HG02798 (cell line): Measurements from ENCODE around the gene ZFR.
A peak's percentile ranks its signal among the peaks of the same experiment; 100 is the strongest.
"Not testable (repeated sequence)": the region's sequence is repeated elsewhere in the genome, so short reads cannot be mapped to it uniquely, and the experiment has no call there.

Source experiments
- ATAC-seq: cut with Tn5 transposase; IDR thresholded peaks from one replicate; pipeline ENCODE4 v1.9.1; 2021; ENCODE audit warnings: mild to moderate bottlenecking; ENCODE audit not compliant: unreplicated experiment, poor library complexity

The ZFR gene

DNA sequence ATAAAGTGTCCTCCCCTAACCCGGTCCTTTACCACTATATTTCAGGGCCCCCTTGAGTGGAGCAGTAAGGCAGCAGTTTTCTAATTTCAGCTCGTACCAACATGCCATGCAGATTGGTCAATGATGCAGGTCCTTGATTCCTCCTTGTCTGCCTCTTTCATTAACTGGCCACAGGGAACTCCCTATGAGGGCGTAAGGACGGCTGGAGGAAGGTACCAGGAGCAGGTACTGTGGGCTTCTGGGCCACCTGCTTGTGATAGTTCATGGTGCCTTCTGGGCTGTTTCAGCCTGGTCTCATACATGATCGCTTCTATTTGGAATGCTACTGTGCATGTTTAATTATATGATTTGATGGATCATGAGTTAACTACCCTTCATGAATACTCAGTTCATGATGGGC is 9.4 kb upstream of the ZFR start:
- no peak for ATAC-seq

DNA sequence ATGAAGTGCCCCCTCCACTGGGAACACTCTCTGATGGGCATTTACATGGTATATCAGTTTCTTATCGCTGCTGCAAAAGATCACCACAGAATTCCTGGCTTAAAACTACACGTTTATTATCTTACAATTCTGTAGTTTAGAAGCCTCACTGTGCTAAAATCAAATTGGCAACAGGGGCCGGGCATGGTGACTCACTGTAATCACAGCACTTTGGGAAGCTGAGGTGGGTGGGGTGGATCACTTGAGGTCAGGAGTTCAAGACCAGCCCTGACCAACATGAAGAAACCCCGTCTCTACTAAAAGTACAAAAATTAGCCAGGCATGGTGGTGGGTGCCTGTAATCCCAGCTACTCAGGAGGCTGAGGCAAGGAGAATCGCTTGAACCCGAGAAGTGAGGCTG is 7.8 kb upstream of the ZFR start:
- not testable (repeated sequence) for ATAC-seq

DNA sequence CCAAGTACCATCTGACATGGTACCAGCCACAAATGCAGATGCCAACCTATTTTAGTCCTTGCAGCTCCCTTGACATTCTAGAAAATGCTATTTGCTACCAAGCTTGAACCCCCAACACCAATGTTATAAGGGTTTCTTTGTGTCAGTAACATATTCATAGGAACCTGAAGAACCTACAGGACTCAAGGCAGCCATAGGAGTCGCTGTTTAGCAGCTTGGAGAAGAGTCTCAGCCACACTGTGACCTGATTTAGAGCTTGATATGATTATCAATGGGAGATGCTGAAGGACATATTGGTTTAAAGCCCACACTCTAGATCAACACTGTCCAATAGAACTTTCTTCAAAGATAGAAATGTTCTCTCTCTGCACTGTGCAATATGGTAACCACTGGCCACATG is 6.4 kb upstream of the ZFR start:
- no peak for ATAC-seq

DNA sequence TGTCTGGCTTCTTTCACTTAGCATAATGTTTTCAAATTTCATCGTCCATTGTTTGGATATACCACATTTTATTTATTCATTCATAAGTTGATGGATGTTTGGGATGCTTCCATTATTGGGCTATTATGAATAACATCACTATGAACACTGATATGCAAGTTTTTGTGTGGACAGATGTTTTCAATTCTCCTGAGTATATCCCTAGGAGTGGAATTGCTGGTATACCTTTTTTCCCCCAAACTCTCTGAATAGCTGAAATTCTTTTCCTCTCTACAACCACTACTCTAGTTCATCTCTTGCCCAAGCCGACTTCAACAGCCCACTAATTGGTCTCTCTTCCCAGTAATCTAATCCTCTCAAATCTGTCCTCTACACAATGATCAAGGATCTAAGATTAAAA is 4.7 kb upstream of the ZFR start:
- ATAC-seq = no peak

DNA sequence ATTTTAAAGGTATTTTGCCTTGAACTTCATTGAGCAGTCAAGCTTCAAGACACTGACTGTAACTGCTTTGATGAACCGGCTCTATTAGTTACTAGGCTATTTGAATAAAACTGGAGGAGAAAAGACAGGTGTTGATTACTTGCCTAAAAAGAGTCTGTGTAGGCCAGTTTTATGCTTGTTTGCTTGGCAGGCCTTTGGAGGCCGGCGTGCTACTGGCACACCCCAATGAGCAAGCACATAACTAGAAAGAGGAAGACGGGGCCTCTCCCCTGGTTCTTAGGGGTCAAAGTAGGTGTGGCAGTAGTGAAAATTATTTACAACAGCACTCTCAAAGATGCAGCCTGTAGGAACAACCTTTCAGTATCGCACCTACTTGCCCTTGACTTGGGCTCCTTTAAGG is 2.1 kb upstream of the ZFR start:
- no peak for ATAC-seq

DNA sequence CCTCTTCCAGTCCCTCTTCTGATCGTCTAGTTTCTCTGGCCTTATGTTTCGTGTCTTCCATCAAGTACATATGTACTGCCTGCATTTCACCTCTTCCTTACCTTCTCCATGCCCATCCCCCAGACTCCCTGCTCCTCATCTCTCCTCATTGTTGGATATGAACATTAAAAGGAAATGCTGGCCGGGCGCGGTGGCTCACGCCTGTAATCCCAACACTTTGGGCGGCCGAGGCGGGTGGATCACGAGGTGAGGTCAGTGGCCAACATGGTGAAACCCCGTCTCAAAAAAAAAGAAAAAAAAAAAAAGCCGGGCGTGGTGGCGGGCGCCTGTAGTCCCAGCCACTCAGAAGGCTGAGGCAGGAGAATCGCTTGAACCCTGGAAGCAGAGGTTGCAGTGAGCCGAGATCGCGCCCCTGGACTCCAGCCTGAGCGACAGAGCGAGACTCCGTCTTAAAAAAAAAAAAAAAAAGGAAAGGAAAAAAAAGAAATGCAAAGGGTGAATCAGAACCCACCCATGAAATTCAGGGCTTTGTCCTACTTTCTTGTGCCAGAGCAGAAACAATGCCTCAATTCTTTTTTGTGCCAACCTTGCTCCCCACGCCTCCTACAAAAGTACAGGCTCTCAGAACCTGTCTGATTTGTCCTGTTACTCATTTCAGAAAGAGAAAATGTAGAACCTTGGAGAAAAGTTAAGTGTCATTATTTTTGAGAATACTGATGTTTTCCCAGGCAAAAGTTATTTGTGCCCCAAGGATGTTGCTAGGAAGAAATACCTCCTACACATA is 1.5 kb upstream of the ZFR start:
- ATAC-seq = no peak

DNA sequence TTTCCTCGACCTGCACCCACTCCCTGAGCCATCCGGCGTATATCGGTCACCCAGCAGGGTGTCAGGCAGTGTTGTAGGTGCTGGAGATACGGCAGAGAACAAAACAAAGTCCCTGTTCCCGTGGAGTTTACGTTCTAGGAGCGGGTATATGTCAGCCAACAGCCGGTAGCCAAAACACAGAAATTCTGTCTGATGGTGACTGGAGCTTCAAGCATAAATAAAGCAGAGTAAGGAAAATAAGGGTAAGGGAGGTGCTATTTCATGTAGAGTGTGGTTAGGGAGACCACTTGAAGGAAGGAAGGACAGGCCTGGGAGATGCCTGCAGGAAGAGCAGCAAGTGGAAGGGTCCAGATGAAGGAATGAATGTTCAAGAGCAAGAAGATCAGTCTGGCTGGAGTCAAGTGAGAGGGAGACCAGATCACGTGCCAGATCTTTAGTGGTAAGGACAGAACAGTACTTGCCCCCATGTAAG is 783 bp upstream of the ZFR start:
- no peak for ATAC-seq

DNA sequence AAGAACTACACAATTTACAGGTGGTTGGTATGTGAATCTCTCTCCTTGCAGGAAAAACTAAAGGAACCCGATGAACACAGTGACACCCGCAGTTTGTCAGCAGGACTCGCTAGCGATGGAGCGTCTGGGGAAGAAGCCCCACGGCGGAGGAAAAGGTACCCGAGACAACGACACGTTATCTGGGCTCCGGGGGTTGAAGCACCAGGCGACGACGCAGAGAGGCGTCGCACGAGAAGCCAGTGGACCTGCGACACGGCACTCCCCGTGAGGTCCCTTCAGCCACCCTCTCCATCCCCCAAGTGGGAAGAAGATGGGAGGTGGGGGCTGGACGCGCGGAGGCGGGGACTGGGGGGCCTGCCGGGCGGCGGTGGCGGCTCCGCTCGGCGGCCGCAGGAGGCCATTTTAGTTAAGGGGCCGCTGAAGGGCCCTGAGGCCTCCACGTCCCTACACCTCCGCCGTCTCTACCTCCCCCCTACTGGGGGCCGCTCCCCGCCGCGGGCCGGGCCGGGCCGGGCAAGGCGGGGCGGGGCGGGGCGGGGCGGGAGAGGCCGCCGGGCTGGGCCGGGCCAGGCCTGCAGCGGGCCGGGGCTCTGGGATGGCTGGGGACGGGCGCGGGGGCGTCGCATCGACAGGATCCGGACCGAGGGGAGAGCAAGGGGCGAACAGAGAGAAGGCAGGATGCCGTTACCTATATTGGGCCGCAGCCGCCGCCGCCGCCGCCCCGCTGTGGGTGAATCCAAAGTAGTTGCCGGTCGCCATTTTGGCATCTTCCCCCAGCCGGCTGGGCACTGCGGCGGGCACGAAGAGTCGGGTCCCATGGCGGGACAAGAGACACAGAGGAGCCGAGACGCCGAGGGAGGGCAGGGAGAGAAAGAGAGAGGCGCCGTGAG is 754 bp downstream of the ZFR start:
- ATAC-seq = peak; percentile 45

DNA sequence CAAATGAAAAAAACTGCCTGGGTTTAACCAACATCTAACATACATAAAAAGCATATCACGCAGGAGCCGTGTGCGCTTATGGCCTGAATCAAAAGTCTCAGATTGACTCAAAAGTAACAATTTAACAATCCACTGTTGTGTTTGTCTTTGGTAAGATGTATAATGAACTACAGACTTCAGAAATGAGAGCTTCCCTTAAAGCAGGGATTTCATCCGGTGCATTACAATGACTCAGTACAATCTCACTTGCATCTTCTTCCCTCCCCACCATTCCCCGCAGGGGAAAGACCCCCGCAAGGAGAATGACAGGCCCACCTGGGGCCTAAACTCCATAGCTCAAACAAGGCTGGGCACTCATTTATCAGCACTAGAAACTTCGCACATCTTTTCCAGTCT is 1.4 kb downstream of the ZFR start:
- peak; percentile 25 for ATAC-seq

DNA sequence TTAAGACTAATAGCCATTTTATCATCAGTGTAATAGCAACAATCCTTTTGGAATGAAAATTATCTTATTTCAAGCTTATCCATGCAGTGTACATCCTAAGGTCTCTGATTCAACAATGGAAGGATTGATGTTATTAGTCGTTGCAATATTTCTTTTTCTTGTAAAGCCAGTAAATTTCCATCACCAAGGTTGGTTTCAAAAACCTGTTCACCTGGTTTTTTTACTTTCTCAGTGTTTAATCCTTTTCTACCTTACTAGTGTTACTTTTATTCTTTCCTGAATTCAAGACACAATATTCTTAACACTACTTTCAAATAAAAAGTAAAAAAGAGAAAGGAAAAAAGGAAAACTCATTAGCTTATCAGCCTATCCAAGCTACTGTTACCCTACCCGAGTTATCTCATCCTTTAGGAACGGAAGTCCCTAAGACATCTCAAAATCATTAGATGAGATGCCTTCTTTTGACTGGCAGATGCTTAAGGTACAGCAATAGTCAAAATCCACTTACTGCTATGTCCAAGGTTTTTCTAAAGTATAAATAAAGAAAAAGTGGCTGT is 5.4 kb downstream of the ZFR start:
- no peak for ATAC-seq

DNA sequence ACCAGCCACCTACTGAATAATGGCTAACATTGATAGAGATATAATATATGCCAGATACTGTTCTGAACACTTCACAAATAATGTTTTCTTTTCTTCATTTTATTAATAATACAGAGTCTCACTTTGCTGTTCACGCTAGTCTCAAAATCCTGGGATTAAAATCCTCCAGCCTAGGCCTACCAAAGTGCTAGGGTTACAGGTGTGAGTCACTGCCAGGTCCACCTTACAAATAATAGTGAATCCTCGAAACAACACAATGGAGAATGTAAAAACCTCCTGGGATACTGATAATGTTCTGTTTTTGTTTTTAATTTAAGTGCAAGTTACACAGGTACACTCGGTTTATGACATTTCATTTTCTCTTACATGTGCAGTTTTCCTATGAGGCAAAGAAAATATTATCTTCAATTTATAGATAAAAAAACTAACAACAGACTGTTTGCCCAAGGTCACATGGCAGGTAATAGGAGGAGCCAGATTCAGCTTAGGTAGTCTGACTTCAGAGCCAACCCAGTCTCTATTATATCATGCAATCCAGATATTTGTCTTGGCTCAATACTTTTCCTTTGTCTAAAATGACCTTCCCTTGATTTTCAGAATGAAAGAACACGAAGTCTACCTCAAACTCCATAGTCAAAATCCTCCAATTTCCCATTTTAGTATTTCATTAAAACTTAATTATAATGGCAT is 7.8 kb downstream of the ZFR start:
- ATAC-seq = no peak

DNA sequence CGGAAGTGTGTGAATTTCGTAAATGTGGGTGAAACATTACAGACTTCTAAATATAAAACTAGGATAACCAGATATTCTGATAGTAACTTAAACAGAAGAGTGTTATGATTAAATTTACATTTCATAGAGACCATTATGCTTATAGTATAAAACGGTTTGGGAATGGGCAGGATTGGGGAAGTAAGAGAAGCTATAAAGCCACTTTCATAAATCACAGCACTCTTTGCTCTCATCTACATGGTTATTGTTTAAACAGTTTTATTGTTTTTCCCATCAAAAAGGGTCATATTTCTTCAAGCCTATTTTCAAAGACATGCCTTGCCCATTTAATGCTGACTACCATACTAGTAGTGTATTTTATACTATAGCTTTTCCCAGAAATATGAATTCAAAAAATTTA is 9.2 kb downstream of the ZFR start:
- ATAC-seq = no peak

DNA sequence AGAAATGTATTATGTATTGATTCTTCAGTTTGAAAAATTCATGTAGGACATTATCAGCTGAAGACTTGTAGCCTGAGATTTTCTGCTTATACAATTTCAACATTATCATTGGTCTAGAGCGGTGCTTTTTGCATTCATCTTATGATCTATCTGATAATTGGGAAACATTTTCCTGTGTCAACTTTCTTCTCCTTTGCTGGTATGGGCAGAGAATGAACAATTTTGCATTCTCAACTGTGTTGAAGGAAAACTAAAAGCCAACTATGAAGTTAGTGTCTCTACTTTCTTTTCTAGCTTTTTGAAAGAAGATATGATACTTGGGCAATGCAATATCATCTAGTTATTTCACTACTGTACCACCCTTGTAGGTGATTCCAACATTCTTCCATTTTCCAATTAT is 10.3 kb downstream of the ZFR start:
- ATAC-seq = no peak

DNA sequence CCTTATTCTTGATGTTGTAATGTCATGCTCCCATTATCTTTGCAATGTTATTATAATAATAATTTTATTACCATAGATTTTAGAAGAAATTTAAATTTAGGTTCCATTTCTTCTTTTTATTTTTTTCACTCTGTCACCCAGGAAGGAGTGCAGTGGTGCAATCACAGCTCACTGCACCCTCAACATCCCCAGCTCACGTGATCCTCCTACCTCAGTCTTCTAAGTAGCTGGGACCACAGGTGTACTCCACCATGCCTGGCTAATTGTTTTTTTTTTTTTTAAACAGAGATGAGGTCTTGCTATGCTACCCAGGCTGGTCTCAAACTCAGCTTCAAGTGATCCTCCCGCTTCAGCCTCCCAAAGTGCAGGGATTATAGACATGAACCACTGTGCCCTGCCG is 11.9 kb downstream of the ZFR start:
- ATAC-seq = no peak

DNA sequence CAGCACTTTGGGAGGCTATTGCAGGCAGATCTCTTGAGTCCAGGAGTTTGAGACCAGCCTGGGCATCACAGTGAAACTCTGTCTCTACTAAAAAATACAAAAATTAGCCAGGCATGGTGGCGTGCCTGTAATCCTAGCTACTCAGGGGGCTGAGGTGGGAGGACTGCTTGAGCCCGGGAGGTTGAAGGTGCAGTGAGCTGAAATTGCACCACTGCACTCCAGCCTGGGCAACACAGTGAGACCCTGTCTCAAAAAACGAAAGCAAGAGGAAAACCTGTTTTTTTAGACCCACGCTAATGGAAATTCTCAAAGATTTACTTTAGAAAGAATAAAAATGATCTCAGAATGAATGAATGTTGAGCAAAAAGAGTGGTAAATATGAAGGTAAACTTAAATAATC is 13.7 kb downstream of the ZFR start:
- not testable (repeated sequence) for ATAC-seq

DNA sequence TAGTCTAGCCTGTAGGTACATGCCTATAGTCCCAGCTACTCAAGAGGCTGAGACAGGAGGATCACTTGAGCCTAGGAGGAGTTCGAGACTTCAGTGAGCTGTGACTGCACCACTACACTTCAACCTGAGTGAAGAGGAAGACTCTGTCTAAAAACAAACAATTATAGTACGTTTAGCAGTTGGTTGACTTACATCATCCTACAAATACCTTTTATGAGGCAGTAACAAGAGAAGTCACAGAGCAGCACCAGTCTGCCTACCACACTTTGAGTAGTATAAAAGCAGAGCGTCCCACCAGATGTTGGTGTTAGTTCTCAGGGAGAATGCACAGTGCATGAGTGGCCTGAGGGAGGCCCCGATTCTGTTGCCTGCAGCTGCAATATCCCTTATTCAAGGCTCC is 16.1 kb downstream of the ZFR start:
- no peak for ATAC-seq

DNA sequence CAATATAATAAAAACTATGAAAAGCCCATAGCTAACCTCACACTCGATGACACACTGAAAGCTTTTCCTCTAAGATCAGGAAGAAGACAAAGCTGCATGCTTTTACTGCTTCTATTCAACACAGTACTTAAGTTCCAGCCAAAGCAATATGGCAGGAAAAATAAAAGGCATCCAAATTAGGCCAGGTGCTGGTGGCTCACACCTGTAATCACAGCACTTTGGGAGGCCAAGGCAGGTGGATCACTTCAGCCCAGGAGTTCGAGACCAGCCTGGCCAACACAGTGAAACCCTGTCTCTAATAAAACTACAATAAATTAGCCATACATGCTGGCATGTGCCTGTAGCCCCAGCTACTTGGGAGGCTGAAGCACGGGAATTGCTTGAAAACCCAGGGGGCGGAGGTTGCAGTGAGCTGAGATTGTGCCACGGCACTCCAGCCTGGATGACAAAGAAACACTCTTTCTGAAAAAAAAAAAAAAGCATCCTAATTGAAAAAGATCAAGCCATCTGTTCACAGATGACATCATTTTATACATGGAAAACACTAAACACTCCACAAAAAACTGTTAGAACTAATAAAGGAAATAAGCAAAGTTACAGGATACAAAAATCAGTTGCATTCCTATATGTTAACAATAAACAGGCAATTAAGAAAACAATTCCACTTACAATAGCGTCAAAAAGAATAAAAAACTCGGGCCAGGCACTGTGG is 17.9 kb downstream of the ZFR start:
- ATAC-seq = no peak

DNA sequence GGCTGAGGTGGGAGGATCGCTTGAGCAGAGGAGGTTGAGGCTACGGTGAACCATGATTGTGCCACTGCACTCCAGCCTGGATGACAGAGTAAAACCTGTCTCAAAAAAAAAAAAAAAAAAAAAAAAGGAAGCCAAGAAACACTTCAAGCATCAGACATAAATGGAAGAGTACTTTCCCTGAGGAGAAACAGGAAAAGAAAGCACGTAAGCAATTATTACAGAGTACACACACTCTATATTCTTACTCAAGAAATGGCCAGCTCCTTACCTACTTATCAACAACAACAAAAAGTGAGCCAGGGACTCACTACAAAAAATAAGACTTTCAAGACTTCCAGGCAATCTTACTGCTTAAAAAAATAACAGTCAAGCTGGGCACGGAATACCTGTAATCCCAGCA is 21.8 kb downstream of the ZFR start:
- no peak for ATAC-seq

DNA sequence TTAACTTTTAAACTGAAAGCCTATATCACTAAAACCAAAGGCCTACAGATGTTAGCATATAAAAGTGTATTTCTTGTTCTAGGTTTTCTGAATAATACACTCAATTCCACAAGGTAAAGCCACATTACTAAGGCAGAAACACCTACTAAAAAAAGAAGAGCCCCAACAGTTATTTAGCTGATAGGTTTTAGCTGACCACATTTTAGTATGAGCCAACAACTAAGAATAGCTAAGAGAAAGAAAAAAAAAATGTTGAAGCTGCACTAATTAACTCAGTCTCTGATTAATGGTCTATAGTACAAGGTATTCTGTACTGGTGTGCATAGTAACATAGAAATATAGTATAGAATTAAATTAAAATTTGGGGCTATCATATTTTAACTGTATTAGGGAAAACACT is 23.5 kb downstream of the ZFR start:
- no peak for ATAC-seq

DNA sequence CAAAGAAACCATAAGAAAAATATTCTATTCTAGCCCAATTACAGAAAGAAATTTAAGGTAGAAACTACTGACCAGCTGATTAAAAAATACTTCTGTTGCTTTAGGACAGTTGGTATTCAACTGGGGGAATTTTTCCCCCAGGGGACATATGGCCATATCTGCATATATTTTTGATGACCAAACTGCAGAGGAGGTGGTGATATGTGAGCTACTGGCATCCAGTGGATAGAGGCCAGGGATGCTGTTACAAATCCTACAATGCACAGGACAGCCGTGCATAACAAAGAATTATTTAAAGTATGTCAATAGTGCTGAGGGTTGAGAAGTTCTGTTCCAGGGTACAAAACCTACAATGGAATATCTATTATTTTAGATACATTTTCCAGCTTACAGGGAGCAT is 24.0 kb downstream of the ZFR start:
- ATAC-seq = no peak
